Peyer's patch (tissue), 4 donors: Measurements from ENCODE around the gene AP5B1. TPM values are rescaled to one million over a fixed set of nuclear protein-coding genes. Genes with fewer than 3 reads are reported as not detected.

Source experiments
- DNase-seq, 3 donors: peaks; one replicate each; pipeline ENCODE4 v3.0.0-alpha.2; 2017 to 2019
- H3K27ac ChIP-seq, 4 donors: fragments of 200-600 bp; sonication (generic); one replicate each; pipeline ENCODE4 v1.5.1; 2016 to 2019
- H3K27me3 ChIP-seq, 2 donors: fragments of 200-600 bp; sonication (generic); one replicate each; pipeline ENCODE4 v1.5.1; 2019
- H3K36me3 ChIP-seq, 3 donors: fragments of 200-600 bp; sonication (generic); one replicate each; pipeline ENCODE4 v1.5.1; 2016 to 2019
- H3K4me1 ChIP-seq, 4 donors: fragments of 200-600 bp; sonication (generic); one replicate each; pipeline ENCODE4 v1.5.1; 2016 to 2019
- H3K4me3 ChIP-seq, 4 donors: fragments of 200-600 bp; sonication (generic); 1 replicate in 3 of 4; 2 replicates in 1 of 4; pipeline ENCODE4 v1.5.1; 2016 to 2019; ENCODE audit warnings: mild to moderate bottlenecking in 1 of 4
- H3K9me3 ChIP-seq, 4 donors: fragments of 200-600 bp; sonication (generic); one replicate each; pipeline ENCODE4 v1.5.1; 2016 to 2019; ENCODE audit warnings: mild to moderate bottlenecking in 1 of 4
- POLR2A ChIP-seq, 2 donors: fragments of 450-650 bp; IDR thresholded peaks; one replicate each; pipeline ENCODE4 v1.5.1; 2017; ENCODE audit warnings: antibody characterized with exemption in 2 of 2, mild to moderate bottlenecking in 2 of 2, moderate library complexity in 2 of 2
- total RNA-seq, 4 donors: library from RNA; depleted of rRNA; stranded (reverse); fragments of >200 nt; gene quantifications; one replicate each; pipeline ENCODE4 v1.1.0, GENCODE V29; 2016
- TF ChIP-seq, protein P1 (sequence below), 6 experiments: fragments of 450-650 bp in 4 of 6; fragments of 200-600 bp in 2 of 6; sonication (generic) in 1 of 6; IDR thresholded peaks; one replicate each; pipeline ENCODE4 v1.5.1; 2017 to 2019; ENCODE audit warnings: antibody characterized with exemption in 6 of 6, mild to moderate bottlenecking in 3 of 6, moderate library complexity in 1 of 6

Gene AP5B1
- total RNA-seq, 4 donors from 2014 or later = 14.9 to 35.8 (median 35.0) TPM

DNA sequence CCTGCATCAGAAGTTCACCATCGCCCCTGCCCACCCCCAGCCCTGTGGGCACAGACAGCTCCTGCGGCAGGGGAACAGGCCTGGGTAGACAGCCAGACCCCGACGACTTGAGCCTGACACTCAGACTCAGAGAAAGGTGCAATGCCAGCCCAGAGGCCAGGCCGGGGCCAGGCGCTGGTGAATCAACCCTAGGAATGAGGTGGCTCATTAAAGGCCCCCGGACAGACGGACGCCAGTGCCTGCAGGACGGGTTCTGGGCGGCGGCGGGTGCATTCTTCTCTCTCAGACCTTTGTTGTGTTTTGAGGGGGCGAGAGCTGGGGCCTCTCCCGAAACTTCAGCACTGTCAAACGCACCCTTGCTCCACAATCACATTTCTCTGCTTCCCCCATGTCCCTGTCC is 11.7 kb upstream of the AP5B1 start:
- Histone ChIP-seq H3K4me1 (peaks cover 3 to 60% (median 19%) of the 10 kb centered on the region in 4 donors), H3K27me3 (no peaks in the 10 kb centered on the region), H3K4me3 (peak overlapping the region in 1 of 4 donors; percentile 7), H3K36me3 (peaks cover 0 to 19% (median 0%) of the 10 kb centered on the region in 3 donors), H3K9me3 (no peaks in the 10 kb centered on the region), H3K27ac (peak overlapping the region in 2 of 4 donors; percentile 40 to 76)
- no peak for TF ChIP-seq POLR2A (IDR thresholded peaks at IDR 0.05)
- TF ChIP-seq, protein P1, sequence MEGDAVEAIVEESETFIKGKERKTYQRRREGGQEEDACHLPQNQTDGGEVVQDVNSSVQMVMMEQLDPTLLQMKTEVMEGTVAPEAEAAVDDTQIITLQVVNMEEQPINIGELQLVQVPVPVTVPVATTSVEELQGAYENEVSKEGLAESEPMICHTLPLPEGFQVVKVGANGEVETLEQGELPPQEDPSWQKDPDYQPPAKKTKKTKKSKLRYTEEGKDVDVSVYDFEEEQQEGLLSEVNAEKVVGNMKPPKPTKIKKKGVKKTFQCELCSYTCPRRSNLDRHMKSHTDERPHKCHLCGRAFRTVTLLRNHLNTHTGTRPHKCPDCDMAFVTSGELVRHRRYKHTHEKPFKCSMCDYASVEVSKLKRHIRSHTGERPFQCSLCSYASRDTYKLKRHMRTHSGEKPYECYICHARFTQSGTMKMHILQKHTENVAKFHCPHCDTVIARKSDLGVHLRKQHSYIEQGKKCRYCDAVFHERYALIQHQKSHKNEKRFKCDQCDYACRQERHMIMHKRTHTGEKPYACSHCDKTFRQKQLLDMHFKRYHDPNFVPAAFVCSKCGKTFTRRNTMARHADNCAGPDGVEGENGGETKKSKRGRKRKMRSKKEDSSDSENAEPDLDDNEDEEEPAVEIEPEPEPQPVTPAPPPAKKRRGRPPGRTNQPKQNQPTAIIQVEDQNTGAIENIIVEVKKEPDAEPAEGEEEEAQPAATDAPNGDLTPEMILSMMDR (IDR thresholded peaks at IDR 0.05) = no peak
- no peak for DNase-seq

DNA sequence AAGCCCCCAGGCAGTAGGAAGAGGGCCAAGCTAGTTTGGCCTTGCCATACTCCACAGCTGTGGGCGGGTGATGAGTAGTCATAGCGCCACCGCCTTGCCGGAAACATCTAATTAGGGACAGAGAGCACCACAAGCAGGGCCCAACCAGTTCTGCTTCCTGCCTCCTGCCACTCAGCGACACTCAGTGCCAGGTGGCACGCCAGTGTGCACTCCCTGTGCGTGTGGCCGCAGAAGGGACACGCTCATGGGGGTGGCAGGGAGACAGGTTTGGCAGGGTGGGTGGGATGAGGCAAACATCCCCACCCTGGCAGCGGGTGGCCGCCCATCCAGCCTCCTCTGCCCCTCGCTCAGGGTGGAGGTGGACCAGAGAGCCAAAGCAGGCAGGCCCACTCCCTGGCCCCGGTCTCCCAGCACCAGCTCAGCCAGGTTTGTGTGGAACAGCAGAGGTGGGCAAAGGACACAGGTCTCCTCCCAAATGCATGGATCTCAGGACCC is 11.0 kb upstream of the AP5B1 start:
- Histone ChIP-seq H3K27me3 (no peaks in the 10 kb centered on the region), H3K4me1 (peaks cover 3 to 60% (median 22%) of the 10 kb centered on the region in 4 donors), H3K9me3 (no peaks in the 10 kb centered on the region), H3K36me3 (peaks cover 0 to 19% (median 0%) of the 10 kb centered on the region in 3 donors), H3K4me3 (peak overlapping the region in 1 of 4 donors; percentile 3), H3K27ac (peak overlapping the region in 3 of 4 donors; percentile 40 to 76 (median 60))
- DNase-seq = peak; percentile 76 to 88 (median 78)
- TF ChIP-seq, protein P1 (IDR thresholded peaks at IDR 0.05) = no peak
- peak in 1 of 2 donors; percentile 63 for TF ChIP-seq POLR2A (IDR thresholded peaks at IDR 0.05)

DNA sequence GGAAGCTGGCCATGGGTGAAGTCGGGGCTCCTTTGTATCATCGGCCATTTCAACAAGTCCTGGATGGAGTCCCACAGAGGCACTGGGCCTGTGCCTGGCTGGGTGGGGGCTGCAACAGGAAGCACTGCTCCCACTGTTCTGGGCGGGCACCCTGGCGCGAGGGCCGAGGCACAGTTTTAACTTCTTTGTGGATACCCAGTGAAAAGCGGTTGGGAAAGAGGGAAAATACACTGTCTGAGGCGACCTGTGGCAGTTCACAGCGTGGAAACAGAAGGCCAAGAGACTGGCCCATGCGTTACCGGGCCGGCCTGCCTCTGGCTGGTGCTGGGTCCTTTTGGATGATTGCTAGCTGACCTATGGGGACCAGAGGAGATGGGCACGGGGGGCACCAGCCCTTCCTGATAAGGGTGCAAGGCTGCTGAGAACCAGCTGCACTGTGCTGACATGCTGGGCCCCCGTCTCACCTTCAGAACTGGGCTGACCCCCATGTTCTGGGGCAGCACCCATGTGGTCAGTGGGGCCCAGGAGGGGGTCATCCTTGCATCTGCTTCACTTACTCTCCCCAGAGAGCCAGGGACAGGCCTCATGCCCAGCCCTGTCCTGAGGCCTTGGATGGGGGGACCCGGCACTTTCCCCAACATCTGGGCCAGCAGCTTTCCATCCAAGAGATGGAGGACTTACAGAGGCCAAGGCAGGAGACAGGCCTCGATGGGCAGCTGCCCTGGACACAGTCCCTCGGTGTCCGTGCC is 10.3 kb upstream of the AP5B1 start:
- Histone ChIP-seq H3K36me3 (peaks cover 0 to 19% (median 0%) of the 10 kb centered on the region in 3 donors), H3K9me3 (no peaks in the 10 kb centered on the region), H3K27me3 (peaks cover 0 to 7% of the 10 kb centered on the region in 2 donors), H3K4me1 (peaks cover 3 to 66% (median 25%) of the 10 kb centered on the region in 4 donors), H3K4me3 (peak overlapping the region in 2 of 4 donors; percentile 21 to 27), H3K27ac (peak overlapping the region in 3 of 4 donors; percentile 40 to 76 (median 60))
- TF ChIP-seq, protein P1 (IDR thresholded peaks at IDR 0.05) = no peak
- no peak for TF ChIP-seq POLR2A (IDR thresholded peaks at IDR 0.05)
- DNase-seq = no peak

DNA sequence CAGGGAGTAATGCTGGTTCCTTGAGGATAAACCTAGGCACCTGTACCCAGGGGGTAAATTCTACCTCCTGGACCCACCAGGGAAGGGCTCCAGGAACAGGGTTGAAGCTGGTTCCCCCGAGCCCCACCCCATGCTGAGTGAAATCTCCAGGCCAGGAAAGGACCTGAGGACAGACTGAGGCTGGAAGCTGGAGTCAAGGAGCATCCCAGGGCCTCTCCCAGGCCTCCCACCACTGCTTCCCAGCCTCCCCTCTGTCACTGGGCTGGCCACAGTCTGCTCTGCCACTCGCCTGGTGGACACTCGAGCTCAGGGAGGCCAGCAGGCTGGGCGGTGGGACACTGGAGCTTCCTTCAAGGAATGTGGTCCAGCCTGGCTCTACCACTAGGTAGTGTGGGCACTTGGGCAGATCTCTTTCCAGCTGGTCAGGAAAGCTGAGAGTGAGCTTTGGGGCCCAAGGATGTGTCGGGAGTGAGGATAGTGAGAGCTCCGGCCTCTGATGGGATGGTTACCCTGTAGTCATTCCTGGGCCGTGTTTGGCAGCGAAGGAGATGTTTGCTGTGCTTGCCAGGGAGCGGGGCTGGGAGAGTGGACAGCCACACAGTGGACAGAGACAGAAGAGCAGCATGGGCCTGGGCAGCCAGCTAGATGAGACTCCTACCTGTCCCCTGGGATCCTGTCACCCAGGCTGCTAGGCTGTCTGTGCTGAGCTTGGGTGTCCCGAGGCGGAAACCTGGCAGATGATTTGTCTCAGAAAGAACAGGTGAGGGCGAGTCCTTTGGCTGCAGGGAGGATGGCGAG is 9.5 kb upstream of the AP5B1 start:
- Histone ChIP-seq H3K9me3 (no peaks in the 10 kb centered on the region), H3K4me1 (peaks cover 3 to 70% (median 26%) of the 10 kb centered on the region in 4 donors), H3K27ac (peak overlapping the region in 1 of 4 donors; percentile 76), H3K4me3 (peak overlapping the region in 2 of 4 donors; percentile 21 to 78), H3K36me3 (peaks cover 0 to 13% (median 0%) of the 10 kb centered on the region in 3 donors), H3K27me3 (peaks cover 0 to 9% of the 10 kb centered on the region in 2 donors)
- DNase-seq = no peak
- TF ChIP-seq POLR2A (IDR thresholded peaks at IDR 0.05) = no peak
- TF ChIP-seq, protein P1 (IDR thresholded peaks at IDR 0.05) = no peak
